ENCODE results near the gene TCEA2. TPM values are rescaled to one million over a fixed set of nuclear protein-coding genes. Genes with fewer than 3 reads are reported as not detected.
"Not testable (repeated sequence)": the region's sequence is repeated elsewhere in the genome, so short reads cannot be mapped to it uniquely, and the experiment has no call there.

The TCEA2 gene
- total RNA-seq, 1 experiment from 2014 or later = 29.4 TPM

- Histone ChIP-seq H3K27me3 (ENCODE audit: control insufficient read depth, insufficient read depth, low read length) (no peaks in the 10 kb centered on the region), H3K4me3 (ENCODE audit: insufficient read depth, low read depth, low read length) (no peak overlapping the region), H3K36me3 (replicated peaks; ENCODE audit: control insufficient read depth, insufficient read depth, low read length) (no peaks in the 10 kb centered on the region)
- no peak for DNase-seq
Observed at GRCh38 chr20:64113444-64113775, 50.4 kb downstream of the TCEA2 start.

DNA sequence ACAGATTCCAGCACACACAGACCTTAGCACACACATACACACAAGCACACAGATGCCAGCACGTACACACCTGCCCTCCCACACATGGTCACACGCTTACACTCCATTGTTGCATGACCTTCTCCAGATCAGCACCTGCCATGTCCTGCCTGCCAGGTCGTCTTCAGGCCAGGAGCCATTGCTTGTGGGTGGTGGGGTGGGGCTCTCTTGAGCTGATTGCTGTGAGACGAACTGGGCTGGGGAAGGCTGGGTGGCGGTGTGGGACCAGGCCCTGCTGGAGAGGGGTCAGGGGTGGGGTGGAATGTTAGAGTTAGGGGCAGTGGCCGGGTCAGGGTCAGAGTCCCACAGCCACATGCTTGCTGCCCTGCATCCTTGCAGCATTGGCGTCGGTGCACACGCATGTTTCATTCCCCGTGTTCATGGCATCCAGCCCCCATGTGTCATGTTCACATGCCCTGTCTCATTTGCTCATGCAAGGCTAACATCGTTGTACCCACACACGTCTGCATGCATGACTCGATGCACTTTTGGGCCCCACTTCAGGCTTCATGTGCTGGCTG lies 50.9 kb downstream of the TCEA2 start:
- no peaks in the 10 kb centered on the region for H3K27me3 ChIP-seq (ENCODE audit: control insufficient read depth, insufficient read depth, low read length)
- no peak for DNase-seq
- no peaks in the 10 kb centered on the region for H3K36me3 ChIP-seq (replicated peaks; ENCODE audit: control insufficient read depth, insufficient read depth, low read length)
- H3K4me3 ChIP-seq (ENCODE audit: insufficient read depth, low read depth, low read length) = no peak overlapping the region

- DNase-seq = no peak
- Histone ChIP-seq H3K4me3 (ENCODE audit: insufficient read depth, low read depth, low read length) (no peak overlapping the region), H3K36me3 (replicated peaks; ENCODE audit: control insufficient read depth, insufficient read depth, low read length) (no peaks in the 10 kb centered on the region), H3K27me3 (ENCODE audit: control insufficient read depth, insufficient read depth, low read length) (no peaks in the 10 kb centered on the region)
Observed at GRCh38 chr20:64114356-64114971, 51.5 kb downstream of the TCEA2 start.

DNA sequence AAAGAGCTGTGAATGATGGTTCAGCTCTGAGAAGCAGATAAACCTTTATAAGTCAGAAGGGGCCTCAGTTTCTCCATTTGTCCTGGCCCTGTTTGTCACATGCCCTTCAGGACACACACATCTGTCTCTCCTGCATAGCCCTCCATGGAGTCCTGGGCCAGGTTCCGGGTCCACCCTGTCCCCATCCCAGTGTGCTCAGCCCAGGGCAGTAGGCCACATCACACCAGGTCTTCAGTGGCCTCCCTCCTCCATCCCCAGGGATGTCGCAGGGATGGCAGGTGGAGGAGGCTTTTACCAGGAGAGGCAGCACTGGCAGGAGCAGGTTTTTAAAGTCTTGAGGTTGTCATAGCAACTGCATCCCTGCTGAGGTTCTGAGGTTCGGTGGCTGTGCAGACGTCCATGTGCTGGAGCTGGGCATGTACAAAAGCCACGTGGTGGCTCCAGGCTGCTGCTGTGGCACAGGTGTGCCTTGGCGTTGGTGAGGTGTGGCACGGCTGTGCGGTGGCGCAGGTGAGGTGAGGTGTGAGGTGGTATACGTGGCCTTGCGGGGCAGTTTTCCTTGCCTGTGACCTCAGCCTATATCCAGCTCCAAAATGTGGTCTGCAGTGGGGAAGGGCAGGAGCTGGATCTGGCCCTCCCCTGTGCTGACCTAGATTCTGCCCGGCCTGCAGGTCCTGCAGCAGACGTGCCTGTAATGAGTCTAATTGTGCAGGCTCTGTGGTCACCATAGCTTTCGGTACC lies 52.3 kb downstream of the TCEA2 start:
- Histone ChIP-seq H3K4me3 (ENCODE audit: insufficient read depth, low read depth, low read length) (no peak overlapping the region), H3K36me3 (replicated peaks; ENCODE audit: control insufficient read depth, insufficient read depth, low read length) (no peaks in the 10 kb centered on the region), H3K27me3 (ENCODE audit: control insufficient read depth, insufficient read depth, low read length) (no peaks in the 10 kb centered on the region)
- DNase-seq = no peak

DNA sequence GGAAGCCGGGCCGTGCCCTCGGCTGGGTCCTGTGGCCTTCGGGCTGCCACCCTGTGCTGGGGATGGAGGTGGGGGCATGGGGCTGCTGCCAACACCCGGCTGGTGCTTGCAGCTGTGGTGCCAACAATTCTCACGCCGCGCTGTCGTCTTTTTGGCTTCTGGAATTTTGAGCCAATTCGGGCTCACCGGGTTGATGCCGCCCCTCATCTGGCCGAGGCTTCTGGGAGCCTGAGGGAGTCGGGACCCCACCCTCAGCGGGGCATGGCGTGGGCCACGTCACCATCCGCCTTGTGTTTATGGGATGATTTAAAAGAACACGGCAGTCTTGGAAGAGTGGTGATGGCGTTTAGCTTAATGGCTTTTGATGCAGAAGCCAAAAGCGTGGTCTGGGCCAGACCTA lies 53.0 kb downstream of the TCEA2 start:
- Histone ChIP-seq H3K4me3 (ENCODE audit: insufficient read depth, low read depth, low read length) (no peak overlapping the region), H3K27me3 (ENCODE audit: control insufficient read depth, insufficient read depth, low read length) (no peaks in the 10 kb centered on the region), H3K36me3 (replicated peaks; ENCODE audit: control insufficient read depth, insufficient read depth, low read length) (no peaks in the 10 kb centered on the region)
- DNase-seq = no peak

GRCh38 chr20:64116541-64117431 lies 53.8 kb downstream of the TCEA2 start:
- Histone ChIP-seq H3K27me3 (ENCODE audit: control insufficient read depth, insufficient read depth, low read length) (no peaks in the 10 kb centered on the region), H3K36me3 (replicated peaks; ENCODE audit: control insufficient read depth, insufficient read depth, low read length) (no peaks in the 10 kb centered on the region), H3K4me3 (ENCODE audit: insufficient read depth, low read depth, low read length) (no peak overlapping the region)
- no peak for DNase-seq

GRCh38 chr20:64117432-64117777 lies 54.4 kb downstream of the TCEA2 start:
- DNase-seq; H3K27me3 ChIP-seq (ENCODE audit: control insufficient read depth, insufficient read depth, low read length); H3K36me3 ChIP-seq (replicated peaks; ENCODE audit: control insufficient read depth, insufficient read depth, low read length); H3K4me3 ChIP-seq (ENCODE audit: insufficient read depth, low read depth, low read length): not testable (repeated sequence)

DNA sequence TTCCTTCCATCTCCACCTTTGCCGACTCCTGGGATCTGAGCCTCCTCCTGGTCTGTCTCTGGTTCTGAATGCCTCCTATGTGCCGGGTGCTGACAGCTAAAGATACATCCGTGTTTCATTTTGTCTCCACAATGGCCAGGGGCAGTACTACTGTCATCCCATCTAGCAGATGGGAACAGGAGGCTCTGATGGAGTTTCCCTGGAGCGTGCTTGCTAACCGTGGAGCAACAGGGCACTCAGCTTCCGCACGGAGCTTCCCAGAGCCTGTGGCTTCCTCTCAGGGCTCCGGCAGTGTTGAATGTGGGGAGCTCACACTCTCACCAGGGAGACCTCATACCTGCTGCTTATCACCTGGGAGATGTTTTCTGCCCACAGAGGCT lies 56.3 kb downstream of the TCEA2 start:
- Histone ChIP-seq H3K36me3 (replicated peaks; ENCODE audit: control insufficient read depth, insufficient read depth, low read length) (no peaks in the 10 kb centered on the region), H3K27me3 (ENCODE audit: control insufficient read depth, insufficient read depth, low read length) (no peaks in the 10 kb centered on the region), H3K4me3 (ENCODE audit: insufficient read depth, low read depth, low read length) (no peak overlapping the region)
- DNase-seq = no peak

- Histone ChIP-seq H3K36me3 (replicated peaks; ENCODE audit: control insufficient read depth, insufficient read depth, low read length) (no peaks in the 10 kb centered on the region), H3K4me3 (ENCODE audit: insufficient read depth, low read depth, low read length) (no peak overlapping the region), H3K27me3 (ENCODE audit: control insufficient read depth, insufficient read depth, low read length) (no peaks in the 10 kb centered on the region)
- DNase-seq = peak; percentile 71
Observed at GRCh38 chr20:64119681-64120341, 56.8 kb downstream of the TCEA2 start.

DNA sequence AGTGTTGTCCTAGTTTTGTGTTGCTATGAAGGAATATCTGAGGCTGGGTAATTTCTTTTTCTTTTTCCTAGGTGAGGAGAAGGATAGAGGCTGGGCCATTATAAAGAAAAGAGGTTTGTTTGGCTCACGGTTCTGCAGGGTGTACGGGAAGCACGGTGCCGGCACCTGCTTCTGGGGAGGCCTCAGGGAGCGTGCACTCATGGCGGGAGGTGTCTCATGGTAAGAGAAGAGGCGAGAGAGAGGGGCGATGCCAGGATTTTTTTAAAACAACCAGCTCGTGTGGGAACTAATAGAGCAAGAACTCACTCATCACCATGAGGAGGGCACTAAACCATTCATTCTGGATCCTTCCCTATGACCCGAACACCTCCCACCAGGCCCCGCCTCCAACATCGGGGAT lies 58.6 kb downstream of the TCEA2 start:
- Histone ChIP-seq H3K27me3 (ENCODE audit: control insufficient read depth, insufficient read depth, low read length) (no peaks in the 10 kb centered on the region), H3K4me3 (ENCODE audit: insufficient read depth, low read depth, low read length) (no peak overlapping the region), H3K36me3 (replicated peaks; ENCODE audit: control insufficient read depth, insufficient read depth, low read length) (no peaks in the 10 kb centered on the region)
- peak; percentile 7 for DNase-seq

Other genes with a start within 250 kb of the TCEA2 start
- gene ZBTB46, start 231.9 kb upstream of the TCEA2 start, total RNA-seq (2014; rRNA removed; shearing (Covaris generic)) = 13.5 and 20.0 TPM in 2 replicates
- not detected in 2 replicates for gene ABHD16B, start 201.7 kb upstream of the TCEA2 start, total RNA-seq (2014; rRNA removed; shearing (Covaris generic))
- 76.0 and 79.3 TPM in 2 replicates for gene TPD52L2, start 197.9 kb upstream of the TCEA2 start, total RNA-seq (2014; rRNA removed; shearing (Covaris generic))
- gene DNAJC5, start 168.1 kb upstream of the TCEA2 start, total RNA-seq (2014; rRNA removed; shearing (Covaris generic)) = 29.2 and 30.8 TPM in 2 replicates
- gene UCKL1, start 106.8 kb upstream of the TCEA2 start, total RNA-seq (2014; rRNA removed; shearing (Covaris generic)) = 21.8 and 26.6 TPM in 2 replicates
- gene ZNF512B, start 93.3 kb upstream of the TCEA2 start, total RNA-seq (2014; rRNA removed; shearing (Covaris generic)) = 13.3 and 15.5 TPM in 2 replicates
- gene SAMD10, start 83.6 kb upstream of the TCEA2 start, total RNA-seq (2014; rRNA removed; shearing (Covaris generic)) = 3.8 and 5.7 TPM in 2 replicates
- gene PRPF6, start 82.1 kb upstream of the TCEA2 start, total RNA-seq (2014; rRNA removed; shearing (Covaris generic)) = 70.8 and 75.3 TPM in 2 replicates
- 1.1 and 1.6 TPM in 2 replicates for gene C20orf204, start 27.0 kb upstream of the TCEA2 start, total RNA-seq (2014; rRNA removed; shearing (Covaris generic))
- 0.52 and 1.2 TPM in 2 replicates for gene SOX18, start 13.6 kb upstream of the TCEA2 start, total RNA-seq (2014; rRNA removed; shearing (Covaris generic))
- gene RGS19, start 16.3 kb downstream of the TCEA2 start, total RNA-seq (2014; rRNA removed; shearing (Covaris generic)) = 24.3 and 27.0 TPM in 2 replicates
- gene OPRL1, start 16.9 kb downstream of the TCEA2 start, total RNA-seq (2014; rRNA removed; shearing (Covaris generic)) = 2.4 and 4.4 TPM in 2 replicates
- gene LKAAEAR1, start 21.2 kb downstream of the TCEA2 start, total RNA-seq (2014; rRNA removed; shearing (Covaris generic)) = 0.45 TPM in 1 of 2 replicates, not detected in the other
- gene NPBWR2, start 44.4 kb downstream of the TCEA2 start, total RNA-seq (2014; rRNA removed; shearing (Covaris generic)) = not detected in 2 replicates
- gene MYT1, start 101.3 kb downstream of the TCEA2 start, total RNA-seq (2014; rRNA removed; shearing (Covaris generic)) = 0.69 and 2.1 TPM in 2 replicates
- 38.0 and 57.6 TPM in 2 replicates for gene PCMTD2, start 192.6 kb downstream of the TCEA2 start, total RNA-seq (2014; rRNA removed; shearing (Covaris generic))

Measured in H7 (cell line).